A673 (cell line): ENCODE data around the gene NPIPA8.
"Not testable (repeated sequence)": the region's sequence is repeated elsewhere in the genome, so short reads cannot be mapped to it uniquely, and the experiment has no call there.

Source experiments
- EZH2 ChIP-seq: fragments of 200-600 bp; sonication (generic); IDR thresholded peaks from 2 replicates; pipeline ENCODE4 v1.6.1; 2017; ENCODE audit warnings: borderline replicate concordance, low read depth, mild to moderate bottlenecking, mixed read lengths, antibody characterized with exemption, low read length; ENCODE audit not compliant: poor library complexity, severe bottlenecking
- TF ChIP-seq, protein P1 (sequence below): fragments of 300-800, 200-600 bp; sonication (generic); conservative IDR thresholded peaks from 2 replicates; pipeline ENCODE4 v1.5.1; 2017; ENCODE audit warnings: low read depth, mild to moderate bottlenecking, antibody characterized with exemption, low read length, moderate library complexity, mixed read lengths

DNA sequence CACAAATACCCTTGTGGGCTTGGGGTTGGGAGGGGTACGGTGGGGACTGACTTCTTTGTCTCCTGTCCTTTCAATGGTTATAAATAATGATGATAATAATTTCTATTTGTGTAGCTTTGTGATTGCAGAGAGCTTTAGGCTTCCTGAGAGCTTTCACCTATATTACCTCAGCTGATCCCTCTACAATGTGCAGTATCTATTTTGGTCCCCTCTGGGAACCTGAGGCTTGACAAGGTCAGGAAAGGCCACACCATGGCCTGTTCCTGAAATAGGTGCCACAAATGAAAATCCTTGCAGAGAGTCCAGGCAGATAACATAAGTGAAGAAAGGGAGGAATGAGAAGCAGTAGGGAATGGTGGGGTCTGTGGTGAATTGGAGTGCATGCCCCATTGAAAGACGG, 45.6 kb downstream of the NPIPA8 start:
- TF ChIP-seq, protein P1, sequence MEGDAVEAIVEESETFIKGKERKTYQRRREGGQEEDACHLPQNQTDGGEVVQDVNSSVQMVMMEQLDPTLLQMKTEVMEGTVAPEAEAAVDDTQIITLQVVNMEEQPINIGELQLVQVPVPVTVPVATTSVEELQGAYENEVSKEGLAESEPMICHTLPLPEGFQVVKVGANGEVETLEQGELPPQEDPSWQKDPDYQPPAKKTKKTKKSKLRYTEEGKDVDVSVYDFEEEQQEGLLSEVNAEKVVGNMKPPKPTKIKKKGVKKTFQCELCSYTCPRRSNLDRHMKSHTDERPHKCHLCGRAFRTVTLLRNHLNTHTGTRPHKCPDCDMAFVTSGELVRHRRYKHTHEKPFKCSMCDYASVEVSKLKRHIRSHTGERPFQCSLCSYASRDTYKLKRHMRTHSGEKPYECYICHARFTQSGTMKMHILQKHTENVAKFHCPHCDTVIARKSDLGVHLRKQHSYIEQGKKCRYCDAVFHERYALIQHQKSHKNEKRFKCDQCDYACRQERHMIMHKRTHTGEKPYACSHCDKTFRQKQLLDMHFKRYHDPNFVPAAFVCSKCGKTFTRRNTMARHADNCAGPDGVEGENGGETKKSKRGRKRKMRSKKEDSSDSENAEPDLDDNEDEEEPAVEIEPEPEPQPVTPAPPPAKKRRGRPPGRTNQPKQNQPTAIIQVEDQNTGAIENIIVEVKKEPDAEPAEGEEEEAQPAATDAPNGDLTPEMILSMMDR, result not testable (repeated sequence)
- TF ChIP-seq EZH2, result not testable (repeated sequence)
